GM12878 (cell line): Measurements from ENCODE around the gene UNC5CL. TPM values are rescaled to one million over a fixed set of nuclear protein-coding genes. Genes with fewer than 3 reads are reported as not detected.

Experiments
- ATAC-seq: fragments of 200-7000 bp; cut with Tn5 transposase; 3 replicates; pipeline ENCODE4 v1.9.1; 2020; ENCODE audit warnings: mild to moderate bottlenecking, moderate library complexity
- BruUV-seq: library from RNA; stranded (reverse); fragments of 400-500 nt; replicated peaks from 2 replicates; lab custom pipeline; 2021; lab: Mats Ljungman, UMichigan
- CTCF ChIA-PET: fragments of 300-600 bp; sonication (Branson Sonifier 250); formaldehyde crosslinking; extraction: SDS; loops from one replicate; lab custom pipeline; 2021; ENCODE audit warnings: inconsistent platforms; lab: Yijun Ruan, JAX
- POLR2A ChIA-PET: fragments of 350-600 bp; formaldehyde crosslinking; extraction: SDS; loops from one replicate; lab custom pipeline; 2021; ENCODE audit warnings: inconsistent platforms; lab: Charles Lee
- RAD21 ChIA-PET: fragments of 300-600 bp; sonication (Branson Sonifier 250); formaldehyde crosslinking; loops from one replicate; lab custom pipeline; 2023; ENCODE audit warnings: antibody characterized with exemption; ENCODE audit not compliant: unreplicated experiment; lab: Charles Lee
- SMC1A ChIA-PET: fragments of 300-600 bp; sonication (Branson Sonifier 250); formaldehyde crosslinking; loops from one replicate; lab custom pipeline; 2023; ENCODE audit not compliant: unreplicated experiment, uncharacterized antibody; lab: Charles Lee
- DNase-seq: peaks from one replicate; pipeline ENCODE4 v3.0.0-alpha.2; 2011; ENCODE audit warnings: low read depth, low spot score
- FAIRE-seq: peaks from 3 replicates; lab custom pipeline; 2011; peaks lifted over from hg19 to GRCh38; lab: Jason Lieb, UNC
- H2AFZ ChIP-seq: 2 replicates; pipeline ENCODE4 v1.6.0; 2011; ENCODE audit warnings: low read depth, low read length, control low read depth; ENCODE audit not compliant: control insufficient read depth
- H3K27ac ChIP-seq: 2 replicates; pipeline ENCODE4 v1.5.1; 2011; ENCODE audit warnings: control low read depth; ENCODE audit not compliant: control insufficient read depth, insufficient read depth
- H3K27me3 ChIP-seq, 2 experiments: replicated peaks in 1 of 2; 2 replicates each; pipeline versions ENCODE4 v1.6.0 to v1.6.1; 2011; ENCODE audit warnings: low read length in 1 of 2; ENCODE audit not compliant: control insufficient read depth in 2 of 2, insufficient read depth in 2 of 2
- H3K36me3 ChIP-seq, 2 experiments: 2 replicates each; pipeline ENCODE4 v1.5.1; 2011; ENCODE audit warnings: low read length in 1 of 2; ENCODE audit not compliant: control insufficient read depth in 2 of 2, insufficient read depth in 2 of 2
- H3K4me1 ChIP-seq: 2 replicates; pipeline ENCODE4 v1.6.1; 2011; ENCODE audit warnings: mild to moderate bottlenecking, low read length, moderate library complexity, mixed read lengths; ENCODE audit not compliant: control insufficient read depth, insufficient read depth
- H3K4me2 ChIP-seq: 2 replicates; pipeline ENCODE4 v1.6.0; 2011; ENCODE audit warnings: control low read depth; ENCODE audit not compliant: control insufficient read depth, insufficient read depth
- H3K4me3 ChIP-seq: fragments of 200-600 bp; sonication (generic); 2 replicates; pipeline ENCODE4 v1.5.1; 2016
- H3K79me2 ChIP-seq: 2 replicates; pipeline ENCODE4 v1.6.0; 2011; ENCODE audit warnings: low read length; ENCODE audit not compliant: control insufficient read depth, insufficient read depth
- H3K9ac ChIP-seq: 2 replicates; pipeline ENCODE4 v1.8.0; 2011; ENCODE audit warnings: low read length, control low read depth, mixed read lengths; ENCODE audit not compliant: control insufficient read depth, insufficient read depth
- H3K9me3 ChIP-seq: replicated peaks from 3 replicates; pipeline ENCODE4 v1.5.1; 2011; ENCODE audit warnings: mild to moderate bottlenecking, low read length; ENCODE audit not compliant: control insufficient read depth, insufficient read depth
- H4K20me1 ChIP-seq: 2 replicates; pipeline ENCODE4 v1.6.0; 2011; ENCODE audit not compliant: control insufficient read depth, insufficient read depth
- CHD1 ChIP-seq: IDR thresholded peaks from 2 replicates; pipeline ENCODE4 v1.6.1; 2012; ENCODE audit warnings: low read depth, low read length, improper control_type of control experiment
- CHD2 ChIP-seq: IDR thresholded peaks from 2 replicates; pipeline ENCODE4 v1.6.1; 2011; ENCODE audit warnings: low read depth, low read length, improper control_type of control experiment, borderline replicate concordance
- CUX1 ChIP-seq: IDR thresholded peaks from 2 replicates; pipeline ENCODE4 v1.6.1; 2012; ENCODE audit warnings: improper control_type of control experiment, low read depth, low read length; ENCODE audit not compliant: insufficient replicate concordance
- DPF2 ChIP-seq: fragments of 450-650 bp; IDR thresholded peaks from 2 replicates; pipeline ENCODE4 v1.6.1; 2017; ENCODE audit warnings: mild to moderate bottlenecking
- EED ChIP-seq: sonication (generic); IDR thresholded peaks from 2 replicates; pipeline ENCODE4 v1.6.1; 2016; ENCODE audit warnings: antibody characterized with exemption, low read depth
- EGR1 ChIP-seq, 2 experiments: IDR thresholded peaks; 1 replicate in 1 of 2; 2 replicates in 1 of 2; pipeline ENCODE4 v1.6.1; 2011 to 2012; ENCODE audit warnings: low read depth in 2 of 2, low read length in 2 of 2, borderline replicate concordance in 1 of 2, mild to moderate bottlenecking in 1 of 2, moderate library complexity in 1 of 2
- FOS ChIP-seq: IDR thresholded peaks from 3 replicates; pipeline ENCODE4 v1.6.1; 2011; ENCODE audit warnings: borderline replicate concordance; ENCODE audit not compliant: insufficient read length; ENCODE audit errors: extremely low read depth
- MTA2 ChIP-seq: fragments of 450-650 bp; IDR thresholded peaks from 2 replicates; pipeline ENCODE4 v1.6.1; 2016; ENCODE audit warnings: low read depth, mild to moderate bottlenecking, moderate library complexity
- NFIC ChIP-seq: IDR thresholded peaks from 2 replicates; pipeline ENCODE4 v1.6.1; 2012; ENCODE audit warnings: low read depth, mild to moderate bottlenecking, inconsistent platforms, low read length, moderate library complexity
- NRF1 ChIP-seq: conservative IDR thresholded peaks from 2 replicates; pipeline ENCODE4 v1.6.1; 2011; ENCODE audit warnings: mild to moderate bottlenecking, low read depth, low read length, improper control_type of control experiment
- POU2F2 ChIP-seq: IDR thresholded peaks from 3 replicates; pipeline ENCODE4 v1.6.1; 2011; ENCODE audit warnings: low read depth, mild to moderate bottlenecking, low read length, borderline replicate concordance
- RELB ChIP-seq: fragments of 450-650 bp; IDR thresholded peaks from 2 replicates; pipeline ENCODE4 v1.6.1; 2017; ENCODE audit warnings: low read depth, mild to moderate bottlenecking, moderate library complexity
- SP1 ChIP-seq: IDR thresholded peaks from one replicate; pipeline ENCODE4 v1.6.1; 2011; ENCODE audit warnings: low read depth, low read length
- TAF1 ChIP-seq: IDR thresholded peaks from 2 replicates; pipeline ENCODE4 v1.6.1; 2011; ENCODE audit warnings: mild to moderate bottlenecking, low read depth, low read length, borderline replicate concordance
- TCF12 ChIP-seq: IDR thresholded peaks from 2 replicates; pipeline ENCODE4 v1.6.1; 2011; ENCODE audit warnings: low read depth, mild to moderate bottlenecking, low read length
- WGBS: methylation state at CpG from one replicate; pipeline ENCODE4 v1.1.6; 2016; ENCODE audit warnings: low lambda C conversion rate; ENCODE audit not compliant: insufficient replicate concordance, insufficient coverage; ENCODE audit errors: missing lambda C conversion rate; 5-methylcytosine and 5-hydroxymethylcytosine counted together
- in situ Hi-C: fragments of 300-500 bp; cut with MboI; formaldehyde crosslinking; loops from 9 replicates; pipeline ENCODE4 v1.14.3; 2018; ENCODE audit warnings: mixed read lengths
- intact Hi-C: fragments of 100-400 bp; cut with micrococcal nuclease; formaldehyde crosslinking; loops from one replicate; pipeline ENCODE4 v1.14.2; 2022; ENCODE audit not compliant: unreplicated experiment
- polyA plus RNA-seq, 11 experiments: library from polyadenylated mRNA; depleted of rRNA in 4 of 11; unstranded in 6 of 11; stranded (reverse) in 5 of 11; fragments of >200 nt; fragmentation: Nextera tagmentation in 4 of 11; fragmentation: Illumina TruSeq in 1 of 11; extraction: Ambion mirVana in 4 of 11; extraction: Trizol in 1 of 11; gene quantifications; 1 replicate in 1 of 11; 2 replicates in 10 of 11; pipeline versions ENCODE4 v1.2.1 to v1.2.3, GENCODE V29; 2011 to 2016; ENCODE audit warnings: inconsistent platforms in 2 of 11, missing spikeins in 2 of 11, low read depth in 1 of 11
- total RNA-seq, 4 experiments: library from RNA; depleted of rRNA in 3 of 4; stranded (reverse); fragments of >200 nt in 3 of 4; fragmentation: Illumina TruSeq in 1 of 4; extraction: Trizol in 1 of 4; gene quantifications; 2 replicates each; pipeline versions ENCODE4 v1.2.1 to v1.2.3, GENCODE V29; 2013 to 2021

The UNC5CL gene
- total and polyA plus RNA-seq, 10 of the 15 experiments (the other 5 are each of a cell fraction or from before 2014, with no cell fraction given) = 0.11 to 1.2 (median 0.46) TPM; not detected in 1

GRCh38 chr6:41071923-41072835 is 33.2 kb upstream of the UNC5CL start, which contains the start of gene OARD1:
Gene OARD1, minus strand, starts transcription at chr6:41072356. Its CDS starts 722 bp downstream, at chr6:41071634.
- Histone ChIP-seq H3K9ac (peak within 1 kb of the TSS; percentile 94), H2AFZ (peak within 1 kb of the TSS; percentile 86), H3K4me3 (peak within 1 kb of the TSS; percentile 88), H3K4me2 (peak within 1 kb of the TSS; percentile 80), H3K9me3 (no peaks in the 10 kb centered on the region), H4K20me1 (no peaks in the 10 kb centered on the region), H3K79me2 (peaks cover 53% of the 10 kb centered on the region), H3K4me1 (peaks cover 7% of the 10 kb centered on the region; the same call in 1 of the 2 replicates), H3K27me3 (no peaks in the 10 kb centered on the region), H3K36me3 (peaks cover 0 to 3% of the 10 kb centered on the region in 2 experiments; a peak in 2 of 4 replicates), H3K27ac (peak within 1 kb of the TSS; percentile 99)
- BruUV-seq = no TSS peak
- FAIRE-seq (peak; percentile 99), ATAC-seq (peak; percentile 83), DNase-seq (peak; percentile 97)
- ChIA-PET POLR2A (interaction anchor here (0.6 to 1.5 kb wide), 5 partner anchors 9 to 1500 kb away, joined by 3 to 5 read pairs (median 3); partner anchors contain the start of gene TREML2), RAD21 (interaction anchor here (0.8 to 1.2 kb wide), 4 partner anchors 20 to 1843 kb away, joined by 3 to 7 read pairs (median 4); partner anchors contain the start of gene KCNK5), CTCF (interaction anchor here (1.0 to 6.5 kb wide), 6 partner anchors 35 to 262 kb away, joined by 3 to 62 read pairs (median 6); partner anchors contain the start of gene UNC5CL), SMC1A (interaction anchor here (0.8 to 1.3 kb wide), 6 partner anchors 8 to 246 kb away, joined by 3 to 5 read pairs (median 3); no protein-coding TSS in a partner anchor)
- in situ Hi-C loops = no loop called here
- under 1% methylated on average over 63 of the region's 63 CpGs for whole genome bisulfite sequencing
- intact Hi-C loops = loop anchor here (10.0 kb wide), 1 partner anchor 663 kb away; the partner anchor contains the start of gene TFEB
- no peak for TF ChIP-seq EED
- peak; percentile 18; the same call in 1 of the 2 replicates for TF ChIP-seq TAF1
- 0 out of 2 replicates have a peak, but pooled peaks have one; percentile 10 for TF ChIP-seq TCF12
- peak in 1 of 2 experiments; percentile 46; a peak in 1 of 3 replicates for TF ChIP-seq EGR1 (IDR thresholded peaks at IDR 0.05; ENCODE audit: borderline replicate concordance in 1 of 2, low read depth in 2 of 2, low read length in 2 of 2)
- no peak for TF ChIP-seq CHD2
- no peak for TF ChIP-seq FOS
- TF ChIP-seq NFIC = no peak
- no peak for TF ChIP-seq CUX1
- peak; percentile 56; the same call in 1 of the 2 replicates for TF ChIP-seq MTA2
- peak; percentile 92 for TF ChIP-seq NRF1
- TF ChIP-seq CHD1 = no peak
- peak; percentile 68 for TF ChIP-seq RELB
- 0 out of 2 replicates have a peak, but pooled peaks have one; percentile 59 for TF ChIP-seq DPF2
- peak; percentile 53 for TF ChIP-seq SP1
- TF ChIP-seq POU2F2 = 0 out of 3 replicates have a peak, but pooled peaks have one; percentile 53
